Testis (tissue), 3 donors: ENCODE results near the gene NRXN3. TPM values are rescaled to one million over a fixed set of nuclear protein-coding genes. Genes with fewer than 3 reads are reported as not detected.

Experiments used
- DNase-seq: peaks from one replicate; pipeline ENCODE4 v3.0.0-alpha.2; 2019
- H3K27ac ChIP-seq, 2 donors: fragments of 200-600 bp; sonication (generic); one replicate each; pipeline ENCODE4 v1.5.1; 2019
- H3K27me3 ChIP-seq: fragments of 200-600 bp; sonication (generic); one replicate; pipeline ENCODE4 v1.5.1; 2019
- H3K36me3 ChIP-seq: fragments of 200-600 bp; sonication (generic); one replicate; pipeline ENCODE4 v1.5.1; 2017; ENCODE audit warnings: low read depth; ENCODE audit errors: missing control alignments
- H3K4me1 ChIP-seq: fragments of 200-600 bp; sonication (generic); one replicate; pipeline ENCODE4 v1.5.1; 2019
- H3K4me3 ChIP-seq, 2 donors: fragments of 200-600 bp; sonication (generic); one replicate each; pipeline ENCODE4 v1.5.1; 2017 to 2019
- H3K9me3 ChIP-seq: fragments of 200-600 bp; sonication (generic); one replicate; pipeline ENCODE4 v1.5.1; 2017
- POLR2A ChIP-seq: fragments of 450-650 bp; IDR thresholded peaks from one replicate; pipeline ENCODE4 v1.6.1; 2017; ENCODE audit warnings: antibody characterized with exemption, mild to moderate bottlenecking, moderate library complexity
- WGBS, 2 donors: methylation state at CpG; one replicate each; pipeline ENCODE4 v1.1.5; 2018; 5-methylcytosine and 5-hydroxymethylcytosine counted together
- intact Hi-C: fragments of 100-400 bp; cut with DNase I; formaldehyde crosslinking; loops from one replicate; pipeline ENCODE4 v1.15.1; 2023; ENCODE audit warnings: low total_unique reads
- polyA plus RNA-seq: library from polyadenylated mRNA; stranded (reverse); fragments of 350-450 nt; fragmentation: Illumina TruSeq; extraction: RNeasy Lipid Tissue Mini Kit (QIAGEN cat#74804); gene quantifications from one replicate; pipeline ENCODE4 v1.2.3, GENCODE V29; 2014; ENCODE audit warnings: low read depth, low replicate concordance; ENCODE audit not compliant: insufficient read depth
- total RNA-seq, 2 donors: library from RNA; depleted of rRNA; stranded (reverse); fragments of >200 nt; gene quantifications; one replicate each; pipeline ENCODE4 v1.2.3, GENCODE V29; 2016
- TF ChIP-seq, protein P1 (sequence below), 3 experiments: fragments of 450-650 bp in 2 of 3; fragments of 200-600 bp in 1 of 3; sonication (generic) in 1 of 3; IDR thresholded peaks; one replicate each; pipeline ENCODE4 v1.5.1; 2016 to 2019; ENCODE audit warnings: antibody characterized with exemption in 3 of 3, mild to moderate bottlenecking in 2 of 3, moderate library complexity in 1 of 3

The NRXN3 gene
- total and polyA plus RNA-seq, 3 donors from 2014 or later, result 3.5 to 8.0 (median 3.9) TPM

DNA sequence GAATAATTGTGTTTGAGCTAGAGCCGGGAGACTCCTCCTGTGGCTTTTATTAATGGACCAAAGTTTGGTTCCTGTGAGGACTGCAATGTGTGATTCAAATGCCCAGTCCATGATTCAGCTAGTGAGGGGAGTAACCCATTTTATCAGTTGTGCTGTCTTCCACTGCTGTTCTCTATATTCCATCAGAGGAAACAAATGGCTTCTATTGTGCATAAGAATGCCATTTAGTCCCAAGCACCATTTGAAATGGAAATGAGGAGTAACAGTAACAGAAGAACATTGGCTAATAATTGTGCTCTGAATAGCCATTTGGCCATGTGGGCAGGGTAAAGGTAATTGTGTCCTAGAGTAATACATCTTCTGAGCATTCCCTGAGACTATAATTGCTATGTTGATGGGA, 1398.4 kb downstream of the NRXN3 start:
- Histone ChIP-seq H3K9me3 (no peaks in the 10 kb centered on the region), H3K4me3 (no peak overlapping the region), H3K27me3 (no peaks in the 10 kb centered on the region), H3K27ac (no peak overlapping the region), H3K36me3 (no peaks in the 10 kb centered on the region), H3K4me1 (no peaks in the 10 kb centered on the region)
- 79 to 94% methylated on average over 1 of the region's 1 CpG for WGBS, 2 donors
- intact Hi-C loops, result no loop called here
- no peak for TF ChIP-seq POLR2A
- TF ChIP-seq, protein P1, sequence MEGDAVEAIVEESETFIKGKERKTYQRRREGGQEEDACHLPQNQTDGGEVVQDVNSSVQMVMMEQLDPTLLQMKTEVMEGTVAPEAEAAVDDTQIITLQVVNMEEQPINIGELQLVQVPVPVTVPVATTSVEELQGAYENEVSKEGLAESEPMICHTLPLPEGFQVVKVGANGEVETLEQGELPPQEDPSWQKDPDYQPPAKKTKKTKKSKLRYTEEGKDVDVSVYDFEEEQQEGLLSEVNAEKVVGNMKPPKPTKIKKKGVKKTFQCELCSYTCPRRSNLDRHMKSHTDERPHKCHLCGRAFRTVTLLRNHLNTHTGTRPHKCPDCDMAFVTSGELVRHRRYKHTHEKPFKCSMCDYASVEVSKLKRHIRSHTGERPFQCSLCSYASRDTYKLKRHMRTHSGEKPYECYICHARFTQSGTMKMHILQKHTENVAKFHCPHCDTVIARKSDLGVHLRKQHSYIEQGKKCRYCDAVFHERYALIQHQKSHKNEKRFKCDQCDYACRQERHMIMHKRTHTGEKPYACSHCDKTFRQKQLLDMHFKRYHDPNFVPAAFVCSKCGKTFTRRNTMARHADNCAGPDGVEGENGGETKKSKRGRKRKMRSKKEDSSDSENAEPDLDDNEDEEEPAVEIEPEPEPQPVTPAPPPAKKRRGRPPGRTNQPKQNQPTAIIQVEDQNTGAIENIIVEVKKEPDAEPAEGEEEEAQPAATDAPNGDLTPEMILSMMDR (IDR thresholded peaks at IDR 0.05), result no peak
- no peak for DNase-seq

DNA sequence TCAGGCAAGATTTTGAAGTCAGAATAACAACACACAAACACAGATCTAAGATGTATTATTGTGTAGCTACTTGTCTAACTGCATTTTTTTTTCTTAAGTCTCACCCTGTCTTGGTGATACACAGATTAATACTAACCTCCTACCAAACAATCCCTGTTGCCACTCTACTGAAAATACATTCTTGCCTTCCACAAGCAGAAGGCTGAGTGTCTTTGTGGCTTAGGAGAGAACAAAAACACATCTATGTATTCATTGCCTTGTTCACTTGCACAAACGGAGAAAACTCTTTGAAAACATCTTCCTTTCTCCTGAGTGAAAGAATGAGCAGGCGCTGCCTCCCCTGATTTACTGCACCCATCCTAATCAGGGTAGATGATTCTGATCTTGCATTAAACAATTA, 1398.9 kb downstream of the NRXN3 start:
- no peak for TF ChIP-seq POLR2A
- TF ChIP-seq, protein P1 (IDR thresholded peaks at IDR 0.05), result no peak
- DNase-seq, result no peak
- Histone ChIP-seq H3K4me1 (no peaks in the 10 kb centered on the region), H3K36me3 (no peaks in the 10 kb centered on the region), H3K4me3 (no peak overlapping the region), H3K9me3 (no peaks in the 10 kb centered on the region), H3K27ac (no peak overlapping the region), H3K27me3 (no peaks in the 10 kb centered on the region)
- intact Hi-C loops, result no loop called here
- 80 to 82% methylated on average over 2 of the region's 2 CpGs for WGBS, 2 donors

DNA sequence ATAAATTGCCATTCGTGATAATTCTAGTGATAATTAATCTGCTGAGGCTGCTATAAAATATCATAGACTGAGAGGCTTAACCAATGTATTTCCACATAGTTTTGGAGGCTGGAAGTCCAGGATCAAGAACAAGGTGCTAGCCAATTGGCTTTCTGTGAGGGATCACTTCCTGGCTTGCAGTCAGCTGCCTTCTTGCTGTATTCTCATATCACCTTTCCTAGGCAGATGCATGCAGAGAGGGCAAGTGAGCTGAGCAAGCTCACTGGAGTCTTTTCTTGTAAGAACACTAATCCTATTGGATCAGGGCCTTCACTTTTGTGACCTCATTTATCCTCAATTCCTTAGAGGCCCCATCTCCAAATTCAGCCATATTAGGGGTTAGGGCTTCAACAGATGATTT, 1400.5 kb downstream of the NRXN3 start:
- no peaks in the 10 kb centered on the region for H3K36me3 ChIP-seq
- intact Hi-C loops, result no loop called here

DNA sequence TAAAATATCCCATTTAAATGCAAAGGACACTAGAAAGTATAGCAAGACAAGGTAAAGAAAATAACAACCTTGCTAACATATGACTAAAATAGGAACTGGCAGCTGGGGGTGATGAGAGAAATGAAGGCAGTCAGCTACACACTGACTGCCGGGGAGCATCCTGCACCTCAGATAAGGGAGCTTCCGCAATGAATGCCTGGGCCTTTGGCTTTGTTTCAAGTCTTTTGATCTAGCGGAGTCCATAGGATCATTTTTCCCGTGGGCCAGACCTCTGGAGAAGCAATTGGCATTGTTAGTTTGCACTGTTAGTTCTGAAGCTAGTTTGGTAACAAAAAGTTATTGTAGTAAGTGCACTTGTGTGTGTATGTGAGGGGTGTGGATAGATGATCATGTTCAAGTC, 1401.2 kb downstream of the NRXN3 start:
- no peak for DNase-seq
- H3K27me3 ChIP-seq, result no peaks in the 10 kb centered on the region

More for the DNA sequence above, 1400.5 kb downstream of the NRXN3 start:
- 90 to 93% methylated on average over 1 of the region's 1 CpG for WGBS, 2 donors
- no peak for DNase-seq
- Histone ChIP-seq H3K27me3 (no peaks in the 10 kb centered on the region), H3K27ac (no peak overlapping the region), H3K9me3 (no peaks in the 10 kb centered on the region), H3K4me1 (no peaks in the 10 kb centered on the region), H3K4me3 (no peak overlapping the region)
- TF ChIP-seq, protein P1 (IDR thresholded peaks at IDR 0.05), result no peak
- no peak for TF ChIP-seq POLR2A

DNA sequence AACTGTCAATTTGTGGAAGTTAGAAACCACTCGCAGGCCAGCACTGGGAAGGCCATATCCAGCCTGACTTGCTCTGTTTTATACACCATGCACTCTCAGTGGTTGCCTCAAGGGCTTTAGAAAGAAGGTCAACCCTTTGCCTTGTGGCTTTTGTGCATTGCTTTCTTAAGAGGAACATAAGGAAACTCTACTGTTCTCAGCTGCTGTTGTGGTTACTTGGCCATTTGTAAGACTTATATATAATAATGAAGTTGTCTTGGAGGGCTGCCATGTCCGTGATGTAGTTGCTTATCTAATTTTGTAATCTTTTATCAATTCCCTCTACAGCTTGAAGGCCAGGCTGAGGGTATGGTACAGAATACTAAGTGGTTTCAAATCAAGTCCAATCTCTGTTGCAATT, 1403.3 kb downstream of the NRXN3 start:
- Histone ChIP-seq H3K36me3 (no peaks in the 10 kb centered on the region), H3K4me3 (no peak overlapping the region), H3K27ac (no peak overlapping the region), H3K27me3 (no peaks in the 10 kb centered on the region), H3K4me1 (no peaks in the 10 kb centered on the region), H3K9me3 (no peaks in the 10 kb centered on the region)
- 65 to 83% methylated on average over 2 of the region's 2 CpGs for WGBS, 2 donors
- intact Hi-C loops, result no loop called here
- no peak for TF ChIP-seq POLR2A
- TF ChIP-seq, protein P1 (IDR thresholded peaks at IDR 0.05), result no peak
- no peak for DNase-seq

More for the DNA sequence above, 1401.2 kb downstream of the NRXN3 start:
- Histone ChIP-seq H3K9me3 (no peaks in the 10 kb centered on the region), H3K27ac (no peak overlapping the region), H3K4me3 (no peak overlapping the region), H3K36me3 (no peaks in the 10 kb centered on the region), H3K4me1 (no peaks in the 10 kb centered on the region)
- intact Hi-C loops, result no loop called here
- WGBS, 2 donors, result 52 to 61% methylated on average over 4 of the region's 4 CpGs
- TF ChIP-seq, protein P1 (IDR thresholded peaks at IDR 0.05), result no peak
- TF ChIP-seq POLR2A, result no peak
